ENCODE results near the gene NRM. TPM values are rescaled to one million over a fixed set of nuclear protein-coding genes. Genes with fewer than 3 reads are reported as not detected.
A peak's percentile ranks its signal among the peaks of the same experiment; 100 is the strongest.

The NRM gene
- total RNA-seq, 1 experiment from 2014 or later: 31.2 TPM

DNA sequence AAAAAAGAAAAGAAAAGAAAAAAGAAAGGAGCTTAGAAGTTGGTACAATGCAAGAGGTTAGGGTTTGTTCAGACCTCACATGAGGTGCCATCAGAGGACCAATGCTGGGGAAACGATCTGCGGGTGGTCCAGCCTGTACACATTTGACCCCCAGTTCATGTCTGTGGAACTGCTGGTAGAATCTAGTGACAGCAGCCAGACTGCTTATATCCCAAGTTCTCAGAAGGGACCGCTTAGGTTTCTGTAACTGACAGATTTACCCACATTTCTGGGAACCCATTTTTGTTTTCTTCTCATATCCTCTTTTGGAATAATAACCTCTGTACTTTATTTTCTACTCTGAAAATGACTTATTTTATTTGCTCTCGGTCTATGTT, 9.0 kb downstream of the NRM start:
- DNase-seq (ENCODE audit: low spot score) (no peak), ATAC-seq (no peak)
- Mint-ChIP-seq H3K4me3 (no peak overlapping the region), H3K36me3 (peaks cover 10% of the 10 kb centered on the region), H3K27ac (peak overlapping the region; percentile 49; the same call in 1 of the 2 replicates), H3K9me3 (no peaks in the 10 kb centered on the region), H3K27me3 (ENCODE audit: low read depth) (no peaks in the 10 kb centered on the region), H3K4me1 (peaks cover 58% of the 10 kb centered on the region)
- TF ChIP-seq FOXP4 (CRISPR knock-in tag; IDR thresholded peaks at IDR 0.05) (no peak), RELA (CRISPR knock-in tag; IDR thresholded peaks at IDR 0.05; ENCODE audit: borderline replicate concordance) (no peak), HMGXB4 (CRISPR knock-in tag; IDR thresholded peaks at IDR 0.05) (no peak), TCF7 (CRISPR knock-in tag; IDR thresholded peaks at IDR 0.05; ENCODE audit: low read depth) (no peak), ATF3 (CRISPR knock-in tag; conservative IDR thresholded peaks at IDR 0.05) (no peak), TEAD4 (CRISPR knock-in tag; IDR thresholded peaks at IDR 0.05) (no peak), ZNF532 (CRISPR knock-in tag; IDR thresholded peaks at IDR 0.05; ENCODE audit: borderline replicate concordance) (no peak)
- TF ChIP-seq, protein P1, sequence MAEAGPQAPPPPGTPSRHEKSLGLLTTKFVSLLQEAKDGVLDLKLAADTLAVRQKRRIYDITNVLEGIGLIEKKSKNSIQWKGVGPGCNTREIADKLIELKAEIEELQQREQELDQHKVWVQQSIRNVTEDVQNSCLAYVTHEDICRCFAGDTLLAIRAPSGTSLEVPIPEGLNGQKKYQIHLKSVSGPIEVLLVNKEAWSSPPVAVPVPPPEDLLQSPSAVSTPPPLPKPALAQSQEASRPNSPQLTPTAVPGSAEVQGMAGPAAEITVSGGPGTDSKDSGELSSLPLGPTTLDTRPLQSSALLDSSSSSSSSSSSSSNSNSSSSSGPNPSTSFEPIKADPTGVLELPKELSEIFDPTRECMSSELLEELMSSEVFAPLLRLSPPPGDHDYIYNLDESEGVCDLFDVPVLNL (CRISPR knock-in tag; IDR thresholded peaks at IDR 0.05; ENCODE audit: borderline replicate concordance, low read depth): no peak
- TF ChIP-seq, protein P2, sequence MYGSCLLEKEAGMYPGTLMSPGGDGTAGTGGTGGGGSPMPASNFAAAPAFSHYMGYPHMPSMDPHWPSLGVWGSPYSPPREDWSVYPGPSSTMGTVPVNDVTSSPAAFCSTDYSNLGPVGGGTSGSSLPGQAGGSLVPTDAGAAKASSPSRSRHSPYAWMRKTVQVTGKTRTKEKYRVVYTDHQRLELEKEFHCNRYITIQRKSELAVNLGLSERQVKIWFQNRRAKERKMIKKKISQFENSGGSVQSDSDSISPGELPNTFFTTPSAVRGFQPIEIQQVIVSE (CRISPR knock-in tag; IDR thresholded peaks at IDR 0.05; ENCODE audit: borderline replicate concordance): no peak
- ChIA-PET CTCF (interaction anchor here (1.2 to 9.7 kb wide), 4 partner anchors 9 to 228 kb away, joined by 3 to 131 read pairs (median 10); partner anchors contain the start of gene DHX16), POLR2A (interaction anchor here (1.6 kb wide), 1 partner anchor 36 kb away, joined by 4 read pairs; the partner anchor contains the start of gene MDC1)

- peak overlapping the region; percentile 37 for H3K27ac Mint-ChIP-seq
- peaks cover 43% of the 10 kb centered on the region for H3K4me1 Mint-ChIP-seq
- ChIA-PET POLR2A (interaction anchor here (0.6 to 2.3 kb wide), 5 partner anchors 11 to 611 kb away, joined by 3 to 10 read pairs (median 6); partner anchors contain the start of genes MDC1 and NRM), CTCF (interaction anchor here (0.7 to 9.7 kb wide), 24 partner anchors 8 to 407 kb away, joined by 3 to 131 read pairs (median 5); partner anchors contain the start of genes C6orf136, GTF2H4, MDC1 and NRM)
- H3K36me3 Mint-ChIP-seq: peaks cover 19% of the 10 kb centered on the region
- peak overlapping the region; percentile 61; the same call in 1 of the 2 replicates for H3K4me3 Mint-ChIP-seq
- ATAC-seq (no peak), DNase-seq (ENCODE audit: low spot score) (no peak)
- no peaks in the 10 kb centered on the region for H3K9me3 Mint-ChIP-seq
- no peaks in the 10 kb centered on the region for H3K27me3 Mint-ChIP-seq (ENCODE audit: low read depth)
- TF ChIP-seq NFE2L1 (CRISPR knock-in tag; IDR thresholded peaks at IDR 0.05) (no peak), CREM (CRISPR knock-in tag; IDR thresholded peaks at IDR 0.05) (no peak), ZNF671 (CRISPR knock-in tag; IDR thresholded peaks at IDR 0.05) (no peak), SOX15 (CRISPR knock-in tag; IDR thresholded peaks at IDR 0.05) (no peak), JAZF1 (CRISPR knock-in tag; IDR thresholded peaks at IDR 0.05) (no peak), KAT7 (CRISPR knock-in tag; IDR thresholded peaks at IDR 0.05; ENCODE audit: borderline replicate concordance) (no peak), TEAD1 (CRISPR knock-in tag; IDR thresholded peaks at IDR 0.05) (no peak), JUN (CRISPR knock-in tag; IDR thresholded peaks at IDR 0.05) (no peak), FOXJ3 (CRISPR knock-in tag; IDR thresholded peaks at IDR 0.05; ENCODE audit: borderline replicate concordance) (no peak)
- TF ChIP-seq, protein P3, sequence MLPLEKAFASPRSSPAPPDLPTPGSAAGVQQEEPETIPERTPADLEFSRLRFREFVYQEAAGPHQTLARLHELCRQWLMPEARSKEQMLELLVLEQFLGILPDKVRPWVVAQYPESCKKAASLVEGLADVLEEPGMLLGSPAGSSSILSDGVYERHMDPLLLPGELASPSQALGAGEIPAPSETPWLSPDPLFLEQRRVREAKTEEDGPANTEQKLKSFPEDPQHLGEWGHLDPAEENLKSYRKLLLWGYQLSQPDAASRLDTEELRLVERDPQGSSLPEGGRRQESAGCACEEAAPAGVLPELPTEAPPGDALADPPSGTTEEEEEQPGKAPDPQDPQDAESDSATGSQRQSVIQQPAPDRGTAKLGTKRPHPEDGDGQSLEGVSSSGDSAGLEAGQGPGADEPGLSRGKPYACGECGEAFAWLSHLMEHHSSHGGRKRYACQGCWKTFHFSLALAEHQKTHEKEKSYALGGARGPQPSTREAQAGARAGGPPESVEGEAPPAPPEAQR (CRISPR knock-in tag; IDR thresholded peaks at IDR 0.05): no peak
- TF ChIP-seq, protein P4, sequence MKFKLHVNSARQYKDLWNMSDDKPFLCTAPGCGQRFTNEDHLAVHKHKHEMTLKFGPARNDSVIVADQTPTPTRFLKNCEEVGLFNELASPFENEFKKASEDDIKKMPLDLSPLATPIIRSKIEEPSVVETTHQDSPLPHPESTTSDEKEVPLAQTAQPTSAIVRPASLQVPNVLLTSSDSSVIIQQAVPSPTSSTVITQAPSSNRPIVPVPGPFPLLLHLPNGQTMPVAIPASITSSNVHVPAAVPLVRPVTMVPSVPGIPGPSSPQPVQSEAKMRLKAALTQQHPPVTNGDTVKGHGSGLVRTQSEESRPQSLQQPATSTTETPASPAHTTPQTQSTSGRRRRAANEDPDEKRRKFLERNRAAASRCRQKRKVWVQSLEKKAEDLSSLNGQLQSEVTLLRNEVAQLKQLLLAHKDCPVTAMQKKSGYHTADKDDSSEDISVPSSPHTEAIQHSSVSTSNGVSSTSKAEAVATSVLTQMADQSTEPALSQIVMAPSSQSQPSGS (CRISPR knock-in tag; IDR thresholded peaks at IDR 0.05; ENCODE audit: borderline replicate concordance, low read depth): no peak
Observed at GRCh38 chr6:30679765-30680535, 10.8 kb downstream of the NRM start.

Data from WTC11 (cell line).